ENCODE measurements around the gene UBE2G1.
A peak's percentile ranks its signal among the peaks of the same experiment; 100 is the strongest.
"Not testable (repeated sequence)": the region's sequence is repeated elsewhere in the genome, so short reads cannot be mapped to it uniquely, and the experiment has no call there.

The UBE2G1 gene

DNA sequence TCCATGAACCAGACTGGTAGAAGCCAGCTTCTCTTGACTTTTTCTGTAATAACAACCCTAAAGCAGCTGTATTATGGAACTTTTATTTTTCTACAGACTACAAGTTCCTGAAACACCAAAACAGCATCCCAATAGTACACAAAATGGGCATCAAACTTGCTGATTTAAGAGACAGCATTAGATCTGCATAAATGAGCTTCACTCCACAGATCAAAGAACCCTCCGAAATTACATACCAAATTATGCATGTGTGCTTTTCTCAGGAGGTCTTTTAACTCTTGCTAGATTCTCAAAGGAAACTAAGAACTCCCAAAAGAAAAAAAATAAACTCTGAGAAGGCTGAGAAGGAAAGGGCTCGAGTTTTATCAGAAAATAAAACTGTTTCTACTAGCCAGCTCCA lies 12.3 kb downstream of the UBE2G1 start:
- TF ChIP-seq POLR2AphosphoS5 (IDR thresholded peaks at IDR 0.05; ENCODE audit: low read depth, low read length), result no peak
- no peak for TF ChIP-seq TAF1 (IDR thresholded peaks at IDR 0.05; ENCODE audit: borderline replicate concordance, low read depth, low read length)
- TF ChIP-seq POLR2A (IDR thresholded peaks at IDR 0.05; ENCODE audit: low read depth, low read length), result no peak
- FAIRE-seq, result no peak
- no peak for DNase-seq (ENCODE audit: insufficient read length)

DNA sequence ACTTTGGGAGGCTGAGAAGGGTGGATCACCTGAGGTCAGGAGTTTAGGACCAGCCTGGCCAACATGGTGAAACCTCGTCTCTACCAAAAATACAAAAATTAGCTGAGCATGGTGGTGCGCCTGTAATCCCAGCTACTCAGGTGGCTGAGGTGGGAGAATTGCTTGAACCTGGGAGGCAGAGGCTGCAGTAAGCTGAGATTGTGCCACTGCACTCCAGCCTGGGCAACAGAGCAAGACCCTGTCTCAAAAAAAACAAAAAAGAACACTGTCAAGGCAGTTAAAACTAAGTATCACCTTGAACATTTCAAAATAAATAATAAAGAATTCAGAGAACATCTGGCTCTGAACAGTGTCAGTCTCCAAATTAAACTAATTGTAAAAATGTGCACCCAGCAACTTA lies 16.3 kb downstream of the UBE2G1 start:
- not testable (repeated sequence) for DNase-seq (ENCODE audit: insufficient read length); FAIRE-seq

DNA sequence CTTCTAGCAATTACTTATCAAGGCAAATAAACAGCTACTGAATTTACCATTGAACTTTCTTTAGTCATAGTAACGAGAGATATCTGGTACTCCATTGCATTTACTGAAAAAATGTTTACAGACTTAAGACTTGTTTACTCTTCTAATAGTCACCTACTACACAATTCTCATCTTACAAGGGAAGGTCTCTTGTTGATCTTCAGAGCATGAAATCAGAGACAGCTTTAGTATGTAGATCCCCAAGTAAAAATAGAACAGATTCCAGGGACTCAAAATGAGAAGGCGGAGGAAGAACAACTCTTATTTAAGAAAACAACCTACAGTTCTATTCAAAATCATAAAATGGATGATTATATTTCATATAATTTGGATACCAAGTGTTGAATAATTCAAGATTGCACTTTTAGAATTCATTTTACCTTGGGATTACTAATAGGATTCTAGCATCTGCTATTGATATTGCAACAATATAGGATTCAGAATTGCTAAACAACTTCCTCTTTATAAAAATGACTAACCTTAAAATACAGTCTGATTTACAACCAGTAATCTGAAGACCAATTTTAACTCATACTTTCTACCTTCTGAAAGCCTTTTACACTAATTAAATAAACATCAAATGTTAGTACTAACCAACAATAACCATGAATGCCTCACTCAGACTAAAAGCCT lies 20.8 kb downstream of the UBE2G1 start:
- DNase-seq (ENCODE audit: insufficient read length) (no peak), FAIRE-seq (no peak)
- TF ChIP-seq TAF1 (IDR thresholded peaks at IDR 0.05; ENCODE audit: borderline replicate concordance, low read depth, low read length) (no peak), POLR2A (IDR thresholded peaks at IDR 0.05; ENCODE audit: low read depth, low read length) (no peak), POLR2AphosphoS5 (IDR thresholded peaks at IDR 0.05; ENCODE audit: low read depth, low read length) (no peak)

DNA sequence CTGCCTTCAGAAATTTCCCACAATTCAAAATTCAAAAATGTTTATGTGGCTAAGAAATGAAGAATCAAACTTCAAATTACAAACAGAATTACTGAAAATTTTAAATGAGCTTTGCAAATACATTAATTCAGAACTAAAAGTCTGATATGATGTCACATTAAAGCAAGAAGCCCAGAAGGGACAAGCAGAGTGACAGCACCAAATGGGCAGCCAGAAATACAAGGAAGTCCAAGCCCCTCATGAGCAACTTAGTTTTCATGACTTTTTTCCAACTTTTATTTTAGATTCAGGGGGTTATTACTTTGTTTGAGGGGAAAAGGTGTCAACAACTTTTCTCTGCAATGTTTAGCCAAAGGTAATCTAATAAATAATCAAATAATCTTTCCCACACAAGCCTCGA lies 21.5 kb downstream of the UBE2G1 start:
- TF ChIP-seq TAF1 (IDR thresholded peaks at IDR 0.05; ENCODE audit: borderline replicate concordance, low read depth, low read length) (no peak), POLR2A (IDR thresholded peaks at IDR 0.05; ENCODE audit: low read depth, low read length) (no peak)
- no peak for FAIRE-seq

DNA sequence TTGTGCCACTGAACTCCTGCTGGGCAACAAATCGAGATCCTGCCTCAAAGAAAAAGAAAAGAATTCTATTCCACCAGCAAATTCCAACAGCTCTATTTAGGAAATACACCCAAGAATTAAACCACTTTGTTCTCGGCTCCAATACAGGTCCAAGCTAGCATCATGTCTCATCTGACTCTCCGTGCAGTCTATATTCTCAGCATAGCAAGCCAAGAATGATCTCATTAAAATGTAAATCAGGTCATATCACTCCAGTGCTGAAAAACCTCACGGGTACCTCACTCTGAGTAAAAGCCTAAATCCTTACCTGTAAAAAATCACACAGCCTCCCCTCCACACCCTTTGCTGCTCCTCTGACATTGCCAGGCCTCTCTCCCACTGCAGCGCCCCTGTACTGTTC lies 23.9 kb downstream of the UBE2G1 start:
- TF ChIP-seq TAF1 (IDR thresholded peaks at IDR 0.05; ENCODE audit: borderline replicate concordance, low read depth, low read length), result no peak
- no peak for TF ChIP-seq POLR2AphosphoS5 (IDR thresholded peaks at IDR 0.05; ENCODE audit: low read depth, low read length)
- no peak for TF ChIP-seq POLR2A (IDR thresholded peaks at IDR 0.05; ENCODE audit: low read depth, low read length)
- DNase-seq (ENCODE audit: insufficient read length), result no peak
- FAIRE-seq, result no peak

More for the DNA sequence above, 21.5 kb downstream of the UBE2G1 start:
- DNase-seq (ENCODE audit: insufficient read length), result no peak

DNA sequence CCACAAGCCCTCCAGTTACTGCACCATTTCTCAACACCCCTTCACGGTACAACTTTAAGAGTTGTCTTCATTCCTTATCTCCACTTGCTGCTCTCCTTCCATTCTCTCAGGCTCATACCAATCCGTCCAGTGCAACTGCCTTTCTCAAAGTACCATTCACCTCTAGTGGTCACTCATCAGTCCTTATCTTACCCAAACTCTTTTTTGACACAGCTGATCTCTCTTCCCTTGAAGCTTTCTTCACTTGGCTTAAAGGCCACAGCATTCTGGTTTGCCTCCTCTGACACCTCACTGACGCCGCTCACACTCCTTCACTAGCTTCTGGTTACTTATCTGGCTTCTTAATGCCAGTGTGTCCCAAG lies 24.9 kb downstream of the UBE2G1 start:
- TF ChIP-seq POLR2A (IDR thresholded peaks at IDR 0.05; ENCODE audit: low read depth, low read length) (no peak), TAF1 (IDR thresholded peaks at IDR 0.05; ENCODE audit: borderline replicate concordance, low read depth, low read length) (no peak), POLR2AphosphoS5 (IDR thresholded peaks at IDR 0.05; ENCODE audit: low read depth, low read length) (no peak)
- DNase-seq (ENCODE audit: insufficient read length) (no peak), FAIRE-seq (peak; percentile 58)

DNA sequence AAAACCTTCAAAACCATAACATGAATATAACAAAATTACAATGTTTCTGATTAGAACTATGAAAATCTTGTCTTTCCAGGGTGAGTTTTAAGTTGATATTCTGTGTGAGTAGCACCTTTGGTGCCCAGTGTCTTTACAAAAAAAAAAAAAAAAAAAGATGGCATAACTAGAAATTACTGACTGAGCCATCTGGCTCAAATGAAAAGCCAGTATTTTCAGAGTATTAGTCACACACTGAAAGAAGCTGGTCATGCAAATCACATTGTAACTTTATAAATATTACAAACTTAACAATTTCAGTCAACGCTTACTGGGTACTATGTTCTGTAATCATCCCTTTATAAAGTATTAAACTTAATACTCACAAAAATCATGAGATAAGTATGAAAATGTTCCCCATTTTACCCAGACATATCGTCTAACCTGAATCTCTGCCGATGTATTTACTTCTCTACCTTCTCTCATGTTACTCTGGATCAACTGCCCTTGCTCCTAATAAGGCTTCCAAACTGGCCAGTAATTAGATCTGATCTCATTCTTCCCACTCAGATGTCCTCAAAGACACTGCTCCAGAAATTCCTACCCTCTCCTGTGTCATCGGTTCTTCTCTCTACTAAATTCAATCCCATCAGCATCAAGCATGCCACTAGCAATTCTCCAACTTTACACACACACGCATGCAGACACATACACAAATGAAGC lies 25.4 kb downstream of the UBE2G1 start:
- no peak for TF ChIP-seq TAF1 (IDR thresholded peaks at IDR 0.05; ENCODE audit: borderline replicate concordance, low read depth, low read length)
- no peak for TF ChIP-seq POLR2A (IDR thresholded peaks at IDR 0.05; ENCODE audit: low read depth, low read length)
- no peak for TF ChIP-seq POLR2AphosphoS5 (IDR thresholded peaks at IDR 0.05; ENCODE audit: low read depth, low read length)
- FAIRE-seq, result no peak
- no peak for DNase-seq (ENCODE audit: insufficient read length)

DNA sequence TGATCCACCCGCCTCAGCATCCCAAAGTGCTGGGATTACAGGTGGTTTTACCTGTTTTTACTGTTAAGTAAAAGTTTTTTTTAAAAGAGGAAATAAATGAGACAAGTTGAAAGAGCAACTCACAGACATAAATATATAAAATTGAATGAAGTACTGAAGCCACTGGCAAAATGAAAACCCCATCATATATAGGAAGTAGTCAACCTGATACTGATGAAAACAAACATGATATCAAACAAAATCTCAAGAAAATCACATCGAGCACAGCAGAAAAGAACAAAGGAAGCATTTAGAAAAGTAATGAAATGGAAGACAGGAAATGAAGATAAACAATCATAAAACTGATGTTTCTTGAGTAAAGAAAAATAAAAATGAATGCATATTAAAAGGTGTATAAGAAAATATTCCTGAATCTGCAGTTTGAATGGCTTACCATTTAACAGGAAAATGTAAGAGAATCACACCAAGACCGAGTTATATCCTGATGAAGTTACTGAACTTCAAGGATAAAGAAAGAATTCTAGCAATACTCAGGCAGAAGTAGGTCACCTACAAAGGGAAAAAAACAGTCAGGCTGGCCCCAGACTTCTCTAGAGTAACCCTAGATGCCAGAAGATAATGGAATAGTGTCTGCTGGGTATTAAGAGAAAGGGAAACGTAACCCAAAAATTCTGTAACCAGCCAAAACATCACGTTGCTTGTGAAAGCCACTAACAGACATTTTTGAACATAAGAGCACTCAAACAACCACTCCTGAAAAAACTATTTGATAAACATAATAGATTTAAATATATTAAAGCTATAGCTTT lies 31.5 kb downstream of the UBE2G1 start:
- no peak for FAIRE-seq
- no peak for DNase-seq (ENCODE audit: insufficient read length)
- no peak for TF ChIP-seq POLR2A (IDR thresholded peaks at IDR 0.05; ENCODE audit: low read depth, low read length)
- no peak for TF ChIP-seq TAF1 (IDR thresholded peaks at IDR 0.05; ENCODE audit: borderline replicate concordance, low read depth, low read length)
- TF ChIP-seq POLR2AphosphoS5 (IDR thresholded peaks at IDR 0.05; ENCODE audit: low read depth, low read length), result no peak

DNA sequence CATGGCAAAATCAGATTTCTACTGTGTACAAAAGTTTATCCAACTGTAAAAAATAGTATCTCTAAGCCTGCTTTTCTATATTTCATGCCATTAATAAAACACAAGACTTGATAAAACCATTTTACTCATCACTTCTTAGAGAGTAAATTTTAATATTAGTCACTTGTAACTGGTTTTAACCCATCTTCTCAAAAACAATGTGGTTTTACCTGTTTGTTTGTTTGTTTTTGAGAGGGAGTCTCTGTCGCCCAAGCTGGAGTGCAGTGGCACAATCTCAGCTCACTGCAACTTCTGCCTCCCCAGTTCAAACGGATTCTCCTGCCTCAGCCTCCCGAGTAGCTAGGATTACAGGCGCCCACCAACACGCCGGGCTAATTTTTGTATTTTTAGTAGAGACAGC lies 32.1 kb downstream of the UBE2G1 start:
- FAIRE-seq (no peak), DNase-seq (ENCODE audit: insufficient read length) (no peak)

DNA sequence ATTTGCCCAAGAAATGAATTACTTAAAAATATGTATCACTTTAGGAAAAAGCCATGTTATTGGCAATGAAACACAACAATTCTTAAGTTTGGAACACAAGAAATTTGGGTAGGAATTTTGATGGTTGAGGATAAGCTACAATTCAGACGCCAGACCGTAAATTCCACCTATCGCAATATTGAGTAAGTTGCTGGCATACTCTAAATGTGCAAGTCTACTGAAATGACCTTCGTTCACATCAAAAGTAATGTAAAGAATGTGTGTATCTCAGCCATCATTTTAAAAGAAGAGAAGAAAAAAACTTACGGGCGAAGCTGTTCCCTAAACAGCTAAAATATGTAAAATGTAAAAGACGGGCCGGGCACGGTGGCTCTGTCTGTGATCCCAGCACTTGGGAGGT lies 33.4 kb downstream of the UBE2G1 start:
- TF ChIP-seq POLR2A (IDR thresholded peaks at IDR 0.05; ENCODE audit: low read depth, low read length), result no peak
- TF ChIP-seq TAF1 (IDR thresholded peaks at IDR 0.05; ENCODE audit: borderline replicate concordance, low read depth, low read length), result no peak
- TF ChIP-seq POLR2AphosphoS5 (IDR thresholded peaks at IDR 0.05; ENCODE audit: low read depth, low read length), result no peak
- FAIRE-seq, result no peak
- DNase-seq (ENCODE audit: insufficient read length), result no peak

More for the DNA sequence above, 32.1 kb downstream of the UBE2G1 start:
- no peak for TF ChIP-seq POLR2AphosphoS5 (IDR thresholded peaks at IDR 0.05; ENCODE audit: low read depth, low read length)
- no peak for TF ChIP-seq POLR2A (IDR thresholded peaks at IDR 0.05; ENCODE audit: low read depth, low read length)
- TF ChIP-seq TAF1 (IDR thresholded peaks at IDR 0.05; ENCODE audit: borderline replicate concordance, low read depth, low read length), result no peak

DNA sequence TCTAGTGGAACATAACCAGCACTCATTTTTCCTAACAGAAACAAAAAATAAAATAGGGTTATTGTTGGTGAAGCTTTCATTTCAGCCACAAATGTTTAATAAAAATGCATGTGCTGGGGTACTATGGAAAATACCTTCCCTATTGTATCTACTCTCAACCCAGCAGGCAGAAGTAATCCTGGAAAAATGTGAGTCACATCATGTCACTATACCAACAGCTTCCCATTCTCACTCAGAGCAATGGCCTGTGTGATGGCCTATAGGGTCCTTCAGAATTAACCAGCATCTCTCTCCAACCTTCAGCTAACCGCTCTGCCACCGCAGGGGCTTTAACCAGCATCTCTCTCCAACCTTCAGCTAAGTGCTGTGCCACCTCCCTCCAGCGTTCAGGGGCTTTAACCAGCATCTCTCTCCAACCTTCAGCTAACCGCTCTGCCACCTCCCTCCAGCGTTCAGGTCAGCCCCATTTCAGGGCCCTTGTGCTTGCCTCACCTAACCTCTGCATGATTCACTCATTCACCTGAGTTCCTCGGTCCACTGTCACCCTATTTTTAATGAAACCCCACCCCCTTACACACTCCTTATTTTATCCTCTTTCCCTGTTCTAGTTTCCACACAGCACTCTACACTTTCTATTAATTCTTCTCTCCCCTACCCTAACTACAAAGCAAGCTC lies 34.0 kb downstream of the UBE2G1 start:
- TF ChIP-seq TAF1 (IDR thresholded peaks at IDR 0.05; ENCODE audit: borderline replicate concordance, low read depth, low read length), result no peak
- no peak for TF ChIP-seq POLR2A (IDR thresholded peaks at IDR 0.05; ENCODE audit: low read depth, low read length)
- no peak for TF ChIP-seq POLR2AphosphoS5 (IDR thresholded peaks at IDR 0.05; ENCODE audit: low read depth, low read length)
- DNase-seq (ENCODE audit: insufficient read length) (no peak), FAIRE-seq (peak; percentile 33)

Measured in GM12892 (cell line).